K562 (cell line): ENCODE data around the gene ARL6IP6. TPM values are rescaled to one million over a fixed set of nuclear protein-coding genes. Genes with fewer than 3 reads are reported as not detected.

Experiments used
- ATAC-seq: fragments of 200-7000 bp; cut with Tn5 transposase; 3 replicates; pipeline ENCODE4 v1.9.1; 2020; ENCODE audit warnings: moderate library complexity
- BruUV-seq: library from RNA; stranded (reverse); fragments of 400-500 nt; replicated peaks from 2 replicates; lab custom pipeline; 2021; lab: Mats Ljungman, UMichigan
- CTCF ChIA-PET: fragments of 300-600 bp; formaldehyde crosslinking; extraction: SDS; loops from one replicate; lab custom pipeline; 2021; ENCODE audit warnings: low intra/inter-chr PET ratio; lab: Yijun Ruan, JAX
- POLR2A ChIA-PET: fragments of 300-600, 350-650 bp; sonication (Branson Sonifier 250); formaldehyde crosslinking; extraction: SDS; loops from one replicate; lab custom pipeline; 2021; ENCODE audit warnings: antibody characterized with exemption, inconsistent platforms; lab: Yijun Ruan, JAX
- DNase-seq, 4 experiments: peaks; one replicate each; pipeline versions ENCODE4 v3.0.0 to v3.0.0-alpha.2; 2011 to 2018; ENCODE audit warnings: low spot score in 3 of 4, mixed read lengths in 3 of 4; ENCODE audit errors: extremely low read depth in 1 of 4
- FAIRE-seq: peaks from 2 replicates; lab custom pipeline; 2011; peaks lifted over from hg19 to GRCh38; lab: Jason Lieb, UNC
- H2AFZ ChIP-seq: 2 replicates; pipeline ENCODE4 v1.6.0; 2011; ENCODE audit warnings: low read depth, low read length, control low read depth, inconsistent platforms
- H3K27ac ChIP-seq: fragments of 200-600 bp; 3 replicates; pipeline ENCODE4 v1.8.0; 2011; ENCODE audit warnings: low read depth, mild to moderate bottlenecking, control low read depth, inconsistent platforms, low read length, moderate library complexity, mixed read lengths; ENCODE audit errors: extremely low read depth
- H3K27me3 ChIP-seq, 2 experiments: fragments of 300-600 bp in 1 of 2; 2 replicates in 1 of 2; 3 replicates in 1 of 2; pipeline versions ENCODE4 v1.6.0 to v1.8.0; 2011; ENCODE audit warnings: inconsistent platforms in 2 of 2, low read length in 2 of 2, mild to moderate bottlenecking in 1 of 2, mixed read lengths in 1 of 2, moderate library complexity in 1 of 2; ENCODE audit not compliant: control insufficient read depth in 2 of 2, insufficient read depth in 2 of 2
- H3K36me3 ChIP-seq: fragments of 300-600 bp; 3 replicates; pipeline ENCODE4 v1.8.0; 2011; ENCODE audit warnings: mild to moderate bottlenecking, low read length, inconsistent platforms; ENCODE audit not compliant: control insufficient read depth, insufficient read depth
- H3K4me1 ChIP-seq, 2 experiments: fragments of 200-600 bp in 1 of 2; replicated peaks in 1 of 2; 2 replicates in 1 of 2; 3 replicates in 1 of 2; pipeline versions ENCODE4 v1.5.1 to v1.8.0; 2011; ENCODE audit warnings: inconsistent platforms in 2 of 2, low read length in 2 of 2, mild to moderate bottlenecking in 1 of 2, mixed read lengths in 1 of 2, moderate library complexity in 1 of 2; ENCODE audit not compliant: control insufficient read depth in 2 of 2, insufficient read depth in 2 of 2
- H3K4me2 ChIP-seq: 2 replicates; pipeline ENCODE4 v1.6.1; 2011; ENCODE audit warnings: low read length, control low read depth, inconsistent platforms, mixed read lengths; ENCODE audit not compliant: insufficient read depth
- H3K4me3 ChIP-seq: fragments of 200-600 bp; sonication (generic), shearing (Covaris generic); 2 replicates; pipeline ENCODE4 v1.5.1; 2016; ENCODE audit warnings: control low read depth, inconsistent platforms
- H3K79me2 ChIP-seq: fragments of 200-600 bp; 3 replicates; pipeline ENCODE4 v1.8.0; 2011; ENCODE audit warnings: low read length, inconsistent platforms; ENCODE audit not compliant: control insufficient read depth, insufficient read depth
- H3K9ac ChIP-seq, 2 experiments: 2 replicates each; pipeline versions ENCODE4 v1.6.0 to v1.6.1; 2011; ENCODE audit warnings: low read depth in 2 of 2, low read length in 2 of 2, control low read depth in 1 of 2, inconsistent platforms in 1 of 2, mild to moderate bottlenecking in 1 of 2, mixed read lengths in 1 of 2; ENCODE audit not compliant: insufficient read depth in 1 of 2
- H3K9me1 ChIP-seq: one replicate; pipeline ENCODE4 v1.6.0; 2011; ENCODE audit warnings: inconsistent platforms, mild to moderate bottlenecking, low read length, moderate library complexity; ENCODE audit not compliant: control insufficient read depth, insufficient read depth
- H3K9me3 ChIP-seq: replicated peaks from 2 replicates; pipeline ENCODE4 v1.5.1; 2011; ENCODE audit warnings: low read depth, low read length, inconsistent platforms; ENCODE audit not compliant: control insufficient read depth, insufficient read depth
- H4K20me1 ChIP-seq: replicated peaks from 2 replicates; pipeline ENCODE4 v1.6.1; 2011; ENCODE audit warnings: low read length, inconsistent platforms, mixed read lengths; ENCODE audit not compliant: control insufficient read depth, insufficient read depth
- ATF1 ChIP-seq, 2 experiments: fragments of 450-650 bp in 1 of 2; IDR thresholded peaks; 2 replicates each; pipeline ENCODE4 v1.6.1; 2016; ENCODE audit warnings: missing compliant biosample characterization in 1 of 2, missing genetic modification characterization in 1 of 2
- ETV1 ChIP-seq: fragments of 450-650 bp; conservative IDR thresholded peaks from 2 replicates; pipeline ENCODE4 v1.6.1; 2016; ENCODE audit warnings: missing genetic modification characterization, control low read depth, low read depth, missing compliant biosample characterization
- MLLT1 ChIP-seq, 2 experiments: fragments of 450-650 bp; IDR thresholded peaks; 2 replicates each; pipeline ENCODE4 v1.6.1; 2016
- NCOA2 ChIP-seq, 2 experiments: fragments of 450-650 bp; IDR thresholded peaks; 2 replicates each; pipeline ENCODE4 v1.6.1; 2018; ENCODE audit warnings: mild to moderate bottlenecking in 2 of 2, moderate library complexity in 1 of 2; ENCODE audit not compliant: partially characterized antibody in 2 of 2
- POLR2A ChIP-seq: fragments of 450-650 bp; conservative IDR thresholded peaks from 2 replicates; pipeline ENCODE4 v1.6.1; 2016
- RFX1 ChIP-seq: fragments of 450-650 bp; IDR thresholded peaks from 2 replicates; pipeline ENCODE4 v1.6.1; 2016; ENCODE audit warnings: mild to moderate bottlenecking, moderate library complexity
- SMARCA5 ChIP-seq: fragments of 450-650 bp; IDR thresholded peaks from 2 replicates; pipeline ENCODE4 v1.6.1; 2016
- STAT5A ChIP-seq: IDR thresholded peaks from 2 replicates; pipeline ENCODE4 v1.6.1; 2012; ENCODE audit warnings: low read length, inconsistent platforms, borderline replicate concordance
- XRCC5 ChIP-seq: fragments of 200-400 bp; formaldehyde crosslinking; IDR thresholded peaks from 2 replicates; pipeline ENCODE4 v1.6.1; 2017; ENCODE audit warnings: low read depth, mild to moderate bottlenecking, low read length
- ZNF280B ChIP-seq: fragments of 250-450 bp; sonication (Bioruptor Pico); IDR thresholded peaks from 2 replicates; pipeline ENCODE4 v1.5.1; 2021; ENCODE audit warnings: mild to moderate bottlenecking
- ZNF830 ChIP-seq: fragments of 250-450 bp; sonication (Bioruptor Pico); IDR thresholded peaks from 2 replicates; pipeline ENCODE4 v1.5.0; 2021; ENCODE audit warnings: mild to moderate bottlenecking
- ZZZ3 ChIP-seq: fragments of 450-650 bp; IDR thresholded peaks from 2 replicates; pipeline ENCODE4 v1.6.1; 2016; ENCODE audit warnings: antibody characterized with exemption, mild to moderate bottlenecking, moderate library complexity
- WGBS: fragments of 100-300 bp; shearing (Covaris generic); methylation state at CpG from one replicate; pipeline ENCODE4 v1.1.6; 2016; ENCODE audit warnings: low coverage, mixed read lengths; ENCODE audit not compliant: insufficient coverage; ENCODE audit errors: missing lambda C conversion rate; 5-methylcytosine and 5-hydroxymethylcytosine counted together
- in situ Hi-C: fragments of 300-500 bp; cut with MboI; formaldehyde crosslinking; loops from 4 replicates; pipeline ENCODE4 v1.15.0; 2018; ENCODE audit warnings: inconsistent platforms, mixed read lengths
- intact Hi-C: fragments of 100-400 bp; cut with micrococcal nuclease; formaldehyde crosslinking; loops from 2 replicates; pipeline ENCODE4 v1.14.2; 2022
- polyA plus RNA-seq, 8 experiments: library from polyadenylated mRNA; depleted of rRNA in 4 of 8; stranded (reverse) in 5 of 8; unstranded in 3 of 8; fragments of >200 nt; fragmentation: Nextera tagmentation in 2 of 8; fragmentation: Illumina TruSeq in 1 of 8; extraction: Ambion mirVana in 2 of 8; extraction: Trizol in 1 of 8; gene quantifications; 2 replicates each; pipeline versions ENCODE4 v1.2.1 to v1.2.3, GENCODE V29; 2011 to 2014; ENCODE audit warnings: inconsistent platforms in 1 of 8, missing spikeins in 1 of 8
- total RNA-seq, 7 experiments: library from RNA; depleted of rRNA in 6 of 7; stranded (reverse); fragments of >200 nt in 6 of 7; fragmentation: Illumina TruSeq in 2 of 7; extraction: Trizol in 2 of 7; gene quantifications; 2 replicates each; pipeline versions ENCODE4 v1.2.1 to v1.2.3, GENCODE V29; 2011 to 2021; ENCODE audit warnings: low replicate concordance in 1 of 7
- TF ChIP-seq, protein P1 (sequence below): fragments of 450-650 bp; formaldehyde crosslinking; IDR thresholded peaks from 2 replicates; pipeline ENCODE4 v1.4.0; 2020; ENCODE audit warnings: mild to moderate bottlenecking

The ARL6IP6 gene
- total and polyA plus RNA-seq, 9 of the 15 experiments (the other 6 are each of a cell fraction or from before 2014, with no cell fraction given): 19.2 to 98.5 (median 36.2) TPM

GRCh38 chr2:152696476-152696875, 21.9 kb upstream of the ARL6IP6 start:
- H3K9me3 ChIP-seq: no peaks in the 10 kb centered on the region
- H3K27me3 ChIP-seq: no peaks in the 10 kb centered on the region
- intact Hi-C loops: no loop called here
- TF ChIP-seq ETV1 (tag) (no peak), RFX1 (no peak), ZNF280B (CRISPR knock-in tag) (no peak), ZNF830 (CRISPR knock-in tag) (no peak), MLLT1 (IDR thresholded peaks at IDR 0.05) (no peak), NCOA2 (IDR thresholded peaks at IDR 0.05; ENCODE audit: partially characterized antibody in 2 of 2) (no peak), SMARCA5 (no peak), STAT5A (no peak), POLR2A (no peak), XRCC5 (no peak), ZZZ3 (no peak), ATF1 (CRISPR knock-in tag; IDR thresholded peaks at IDR 0.05) (no peak), ATF1 (tag; IDR thresholded peaks at IDR 0.05) (no peak)
- TF ChIP-seq, protein P1, sequence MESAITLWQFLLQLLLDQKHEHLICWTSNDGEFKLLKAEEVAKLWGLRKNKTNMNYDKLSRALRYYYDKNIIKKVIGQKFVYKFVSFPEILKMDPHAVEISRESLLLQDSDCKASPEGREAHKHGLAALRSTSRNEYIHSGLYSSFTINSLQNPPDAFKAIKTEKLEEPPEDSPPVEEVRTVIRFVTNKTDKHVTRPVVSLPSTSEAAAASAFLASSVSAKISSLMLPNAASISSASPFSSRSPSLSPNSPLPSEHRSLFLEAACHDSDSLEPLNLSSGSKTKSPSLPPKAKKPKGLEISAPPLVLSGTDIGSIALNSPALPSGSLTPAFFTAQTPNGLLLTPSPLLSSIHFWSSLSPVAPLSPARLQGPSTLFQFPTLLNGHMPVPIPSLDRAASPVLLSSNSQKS (CRISPR knock-in tag): no peak
- TF ChIP-seq, all 486 proteins: peak for 0
- CTCF ChIA-PET: interaction anchor here (0.8 kb wide), 1 partner anchor 10 kb away, joined by 3 read pairs; no protein-coding TSS in a partner anchor
- Histone ChIP-seq H3K4me2 (no peak overlapping the region), H3K4me1 (no peaks in the 10 kb centered on the region), H3K36me3 (peaks cover 68% of the 10 kb centered on the region), H3K4me3 (no peak overlapping the region), H3K9ac (no peak overlapping the region), H3K9me1 (no peaks in the 10 kb centered on the region), H3K79me2 (peaks cover 89% of the 10 kb centered on the region), H2AFZ (no peak overlapping the region), H3K27ac (no peak overlapping the region), H4K20me1 (no peaks in the 10 kb centered on the region)
- no peak for DNase-seq
- in situ Hi-C loops: no loop called here
- ATAC-seq: no peak
- WGBS: 83% methylated on average over 1 of the region's 1 CpG
- no peak for FAIRE-seq
- POLR2A ChIA-PET: interaction anchor here (1.0 to 1.1 kb wide), 3 partner anchors 11 to 20 kb away, joined by 3 to 4 read pairs (median 3); no protein-coding TSS in a partner anchor
- no TSS peak for BruUV-seq
